ENCODE results near the gene PSIP1.
A peak's percentile ranks its signal among the peaks of the same experiment; 100 is the strongest.

The PSIP1 gene

DNA sequence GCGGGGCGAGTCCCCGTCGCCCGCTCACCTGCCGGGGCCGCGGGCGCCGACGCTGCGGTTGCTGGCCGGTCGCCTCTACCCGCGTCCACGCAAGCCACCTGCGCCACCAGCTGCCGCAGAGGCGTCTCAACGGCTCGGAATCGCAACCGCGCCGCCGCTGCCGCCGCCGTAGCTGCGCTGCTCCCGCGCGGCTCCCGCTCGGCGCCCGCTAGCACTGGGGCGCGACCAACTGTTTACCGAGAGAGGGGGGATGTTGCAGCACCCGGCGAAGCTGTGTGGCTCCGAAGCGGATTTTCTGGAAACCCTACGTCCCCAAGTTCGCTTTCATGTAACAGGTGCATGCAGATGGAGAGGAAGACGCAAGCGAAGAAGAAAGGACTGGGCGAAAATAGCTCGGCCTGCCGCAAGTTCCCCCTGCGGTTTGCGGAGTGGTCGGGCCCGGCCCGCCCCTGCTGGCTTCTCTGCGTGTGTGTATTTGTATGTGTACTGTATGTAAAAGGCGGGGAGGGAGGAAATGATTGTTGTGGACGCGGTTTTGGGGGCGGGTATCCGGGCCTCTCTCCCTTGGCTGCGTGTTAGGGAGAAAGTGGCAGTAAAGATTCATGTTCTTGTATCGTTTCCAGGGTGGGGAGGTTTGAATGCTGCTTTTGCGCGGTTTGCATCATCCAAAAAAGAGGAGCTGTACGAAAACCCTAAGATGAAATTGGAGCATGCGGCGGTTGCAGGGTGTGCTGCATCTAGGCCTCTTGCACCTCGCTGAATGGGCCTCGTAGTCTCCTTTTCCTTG lies at the start of gene PSIP1:
Gene PSIP1 (minus strand): TSS at position 182 of the 787 bp plus-strand sequence. CDS start 782 bp downstream, outside the sequence.
- TF ChIP-seq, protein P1, sequence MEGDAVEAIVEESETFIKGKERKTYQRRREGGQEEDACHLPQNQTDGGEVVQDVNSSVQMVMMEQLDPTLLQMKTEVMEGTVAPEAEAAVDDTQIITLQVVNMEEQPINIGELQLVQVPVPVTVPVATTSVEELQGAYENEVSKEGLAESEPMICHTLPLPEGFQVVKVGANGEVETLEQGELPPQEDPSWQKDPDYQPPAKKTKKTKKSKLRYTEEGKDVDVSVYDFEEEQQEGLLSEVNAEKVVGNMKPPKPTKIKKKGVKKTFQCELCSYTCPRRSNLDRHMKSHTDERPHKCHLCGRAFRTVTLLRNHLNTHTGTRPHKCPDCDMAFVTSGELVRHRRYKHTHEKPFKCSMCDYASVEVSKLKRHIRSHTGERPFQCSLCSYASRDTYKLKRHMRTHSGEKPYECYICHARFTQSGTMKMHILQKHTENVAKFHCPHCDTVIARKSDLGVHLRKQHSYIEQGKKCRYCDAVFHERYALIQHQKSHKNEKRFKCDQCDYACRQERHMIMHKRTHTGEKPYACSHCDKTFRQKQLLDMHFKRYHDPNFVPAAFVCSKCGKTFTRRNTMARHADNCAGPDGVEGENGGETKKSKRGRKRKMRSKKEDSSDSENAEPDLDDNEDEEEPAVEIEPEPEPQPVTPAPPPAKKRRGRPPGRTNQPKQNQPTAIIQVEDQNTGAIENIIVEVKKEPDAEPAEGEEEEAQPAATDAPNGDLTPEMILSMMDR (IDR thresholded peaks at IDR 0.05), result no peak
- H3K4me1 ChIP-seq, result no peaks in the 10 kb centered on the region
- H3K4me2 ChIP-seq (ENCODE audit: low read length), result peak within 1 kb of the TSS; percentile 92
- H3K36me3 ChIP-seq (ENCODE audit: control insufficient read depth, insufficient read depth, low read length), result no peaks in the 10 kb centered on the region
- H3K4me3 ChIP-seq (ENCODE audit: low read depth, low read length), result peak within 1 kb of the TSS; percentile 78
- no peaks in the 10 kb centered on the region for H3K79me2 ChIP-seq
- peak within 1 kb of the TSS; percentile 28 for H3K9ac ChIP-seq
- peak within 1 kb of the TSS; percentile 86 for H3K27ac ChIP-seq
- H3K27me3 ChIP-seq (ENCODE audit: control insufficient read depth, insufficient read depth, low read length), result no peaks in the 10 kb centered on the region
- no peaks in the 10 kb centered on the region for H3K9me3 ChIP-seq (ENCODE audit: control insufficient read depth, low read length)
- peak within 1 kb of the TSS; percentile 91 for H2AFZ ChIP-seq

DNA sequence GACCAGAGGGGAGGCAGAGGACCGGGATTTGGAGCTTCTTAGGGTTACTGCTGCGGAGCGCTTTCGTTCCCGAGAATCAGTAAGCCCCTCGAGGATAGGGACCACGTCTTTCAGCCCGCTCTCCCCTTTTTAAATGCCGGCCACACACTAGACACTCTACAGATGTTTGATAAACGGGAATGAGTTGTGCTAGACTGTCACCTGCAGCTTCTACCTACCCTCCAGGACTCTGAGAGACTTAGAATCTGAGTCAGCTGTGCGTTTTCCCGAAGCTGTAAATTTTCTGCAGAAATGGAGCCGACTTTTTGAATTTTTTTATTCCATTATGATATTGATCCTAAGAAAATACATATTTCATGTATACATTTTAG lies 42.7 kb upstream of the PSIP1 start:
- H3K36me3 ChIP-seq (ENCODE audit: control insufficient read depth, insufficient read depth, low read length), result no peaks in the 10 kb centered on the region
- no peaks in the 10 kb centered on the region for H3K4me1 ChIP-seq
- H3K27ac ChIP-seq, result no peak overlapping the region
- H2AFZ ChIP-seq, result peak overlapping the region; percentile 98
- H3K9ac ChIP-seq, result no peak overlapping the region
- H3K4me2 ChIP-seq (ENCODE audit: low read length), result peak overlapping the region; percentile 89
- peak overlapping the region; percentile 86 for H3K4me3 ChIP-seq (ENCODE audit: low read depth, low read length)
- TF ChIP-seq, protein P1 (IDR thresholded peaks at IDR 0.05), result no peak
- H3K27me3 ChIP-seq (ENCODE audit: control insufficient read depth, insufficient read depth, low read length), result no peaks in the 10 kb centered on the region
- no peaks in the 10 kb centered on the region for H3K79me2 ChIP-seq
- no peaks in the 10 kb centered on the region for H3K9me3 ChIP-seq (ENCODE audit: control insufficient read depth, low read length)

DNA sequence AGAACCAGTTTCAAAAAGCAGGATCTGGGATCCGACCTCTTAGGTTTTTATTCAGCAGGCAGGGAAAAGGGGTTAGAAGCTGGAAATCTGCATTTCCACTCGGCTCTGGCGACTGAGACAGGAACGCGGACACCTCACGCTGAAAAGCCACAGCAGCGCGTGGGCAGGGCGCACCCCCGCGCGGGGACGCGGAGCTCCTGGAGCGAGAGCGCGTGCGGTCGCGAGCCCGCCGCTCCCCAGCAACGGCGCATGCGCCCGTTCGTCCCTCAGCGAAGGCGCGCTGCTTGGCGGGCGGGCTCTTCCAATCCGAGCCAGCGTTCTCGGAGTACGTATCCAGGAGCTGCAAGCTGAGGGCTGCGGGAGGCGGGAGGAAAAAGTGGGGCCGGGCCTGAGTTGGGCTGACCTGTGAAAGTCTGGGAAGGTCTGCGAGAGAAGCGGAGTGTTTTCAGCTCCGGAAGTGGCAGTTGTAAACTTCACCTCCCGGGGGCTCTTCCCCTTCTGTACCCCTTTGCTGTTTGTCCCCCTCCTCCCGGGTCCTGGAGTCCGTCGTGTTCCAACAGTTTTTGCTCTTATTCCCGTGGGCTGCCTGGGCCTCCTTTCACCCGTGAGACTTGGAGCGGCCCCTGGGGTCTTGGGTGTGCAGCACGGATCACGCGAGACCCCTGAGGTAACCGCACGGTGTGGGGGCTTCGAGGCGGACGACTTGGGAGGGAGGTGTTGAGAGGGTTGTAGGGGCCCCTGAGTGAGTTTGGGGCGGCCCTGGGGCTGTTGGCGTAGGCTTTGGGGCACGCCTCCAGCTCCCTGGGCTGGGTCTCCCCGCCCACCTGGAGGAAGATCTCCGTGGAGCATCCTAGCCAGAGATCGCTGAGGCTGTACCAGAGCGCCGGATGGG lies 42.1 kb upstream of the PSIP1 start, which contains the start of gene CCDC171:
Gene CCDC171 (plus strand): TSS at position 408 of the 892 bp plus-strand sequence. CDS start 11,046 bp downstream, outside the sequence.
- Histone ChIP-seq H3K4me1 (no peaks in the 10 kb centered on the region), H3K79me2 (no peaks in the 10 kb centered on the region), H3K36me3 (ENCODE audit: control insufficient read depth, insufficient read depth, low read length) (no peaks in the 10 kb centered on the region), H3K9ac (peak within 1 kb of the TSS; percentile 33), H3K4me2 (ENCODE audit: low read length) (peak within 1 kb of the TSS; percentile 89), H3K27ac (peak within 1 kb of the TSS; percentile 73), H3K4me3 (ENCODE audit: low read depth, low read length) (peak within 1 kb of the TSS; percentile 86), H2AFZ (peak within 1 kb of the TSS; percentile 98), H3K27me3 (ENCODE audit: control insufficient read depth, insufficient read depth, low read length) (no peaks in the 10 kb centered on the region), H3K9me3 (ENCODE audit: control insufficient read depth, low read length) (no peaks in the 10 kb centered on the region)
- TF ChIP-seq, protein P1 (IDR thresholded peaks at IDR 0.05), result no peak

DNA sequence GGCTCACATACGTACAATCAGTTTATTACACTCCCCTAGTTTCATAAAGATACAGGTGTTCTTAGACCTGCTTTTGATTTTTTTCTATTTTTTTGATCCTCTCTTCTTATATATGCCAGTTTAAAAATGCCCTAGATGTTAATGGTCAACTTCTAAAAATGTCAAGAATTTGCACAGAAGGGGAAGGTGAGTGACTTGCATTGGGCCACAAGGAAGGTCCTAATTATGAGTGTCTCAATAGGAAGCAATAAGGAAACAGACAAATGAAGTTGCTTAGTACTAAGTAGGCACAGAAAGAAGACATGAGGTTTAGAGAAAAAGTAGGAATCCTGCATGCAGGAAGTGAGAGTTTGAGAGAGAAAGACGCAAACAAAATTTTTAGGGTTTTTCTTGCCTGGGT lies 38.8 kb upstream of the PSIP1 start:
- no peaks in the 10 kb centered on the region for H3K9me3 ChIP-seq (ENCODE audit: control insufficient read depth, low read length)
- no peaks in the 10 kb centered on the region for H3K4me1 ChIP-seq
- no peaks in the 10 kb centered on the region for H3K36me3 ChIP-seq (ENCODE audit: control insufficient read depth, insufficient read depth, low read length)
- no peak overlapping the region for H2AFZ ChIP-seq
- H3K79me2 ChIP-seq, result no peaks in the 10 kb centered on the region
- H3K27me3 ChIP-seq (ENCODE audit: control insufficient read depth, insufficient read depth, low read length), result no peaks in the 10 kb centered on the region
- no peak overlapping the region for H3K4me2 ChIP-seq (ENCODE audit: low read length)
- no peak overlapping the region for H3K9ac ChIP-seq
- H3K27ac ChIP-seq, result no peak overlapping the region
- TF ChIP-seq, protein P1 (IDR thresholded peaks at IDR 0.05), result no peak
- no peak overlapping the region for H3K4me3 ChIP-seq (ENCODE audit: low read depth, low read length)
